Loucy (cell line): ENCODE measurements around the gene POLR2F.
"Not testable (repeated sequence)": the region's sequence is repeated elsewhere in the genome, so short reads cannot be mapped to it uniquely, and the experiment has no call there.

Source experiments
- H2AFZ ChIP-seq: fragments of 200-600 bp; sonication (generic); 2 replicates; pipeline ENCODE4 v1.6.0; 2016; ENCODE audit warnings: antibody characterized with exemption, mild to moderate bottlenecking, low read length, moderate library complexity
- H3F3A ChIP-seq: fragments of 200-600 bp; 2 replicates; pipeline ENCODE4 v1.6.0; 2016; ENCODE audit warnings: antibody characterized with exemption, low read depth, mild to moderate bottlenecking
- H3K27me3 ChIP-seq: fragments of 200-600 bp; sonication (generic); 2 replicates; pipeline ENCODE4 v1.6.1; 2014; ENCODE audit warnings: low read length, mild to moderate bottlenecking; ENCODE audit not compliant: insufficient read depth, poor library complexity, severe bottlenecking
- H3K36me3 ChIP-seq: fragments of 200-600 bp; sonication (generic); 2 replicates; pipeline ENCODE4 v1.6.1; 2016; ENCODE audit warnings: low read length; ENCODE audit not compliant: insufficient read depth
- H3K4me1 ChIP-seq: fragments of 200-600 bp; sonication (generic); 2 replicates; pipeline ENCODE4 v1.5.1; 2014; ENCODE audit warnings: low read length, mild to moderate bottlenecking; ENCODE audit not compliant: insufficient read depth, poor library complexity, severe bottlenecking
- H3K4me2 ChIP-seq: fragments of 200-600 bp; sonication (generic); 2 replicates; pipeline ENCODE4 v1.6.0; 2014; ENCODE audit warnings: antibody characterized with exemption, low read length, low read depth, mild to moderate bottlenecking; ENCODE audit not compliant: poor library complexity, severe bottlenecking
- H3K4me3 ChIP-seq: fragments of 200-600 bp; sonication (generic); 2 replicates; pipeline ENCODE4 v1.5.1; 2014; ENCODE audit warnings: low read length, mild to moderate bottlenecking, mixed read lengths; ENCODE audit not compliant: poor library complexity, severe bottlenecking
- H3K79me2 ChIP-seq: fragments of 200-600 bp; sonication (generic); 2 replicates; pipeline ENCODE4 v1.6.1; 2014; ENCODE audit warnings: low read length; ENCODE audit not compliant: insufficient read depth
- H3K9ac ChIP-seq: fragments of 200-600 bp; sonication (generic); 2 replicates; pipeline ENCODE4 v1.6.0; 2014; ENCODE audit warnings: mild to moderate bottlenecking, low read depth, low read length, moderate library complexity; ENCODE audit not compliant: poor library complexity, severe bottlenecking
- H3K9me2 ChIP-seq: fragments of 200-600 bp; sonication (generic); replicated peaks from 2 replicates; pipeline ENCODE4 v1.6.1; 2016; ENCODE audit warnings: low read depth, low read length, mixed read lengths
- H3K9me3 ChIP-seq: fragments of 200-600 bp; sonication (generic); 2 replicates; pipeline ENCODE4 v1.6.1; 2014; ENCODE audit warnings: mild to moderate bottlenecking, antibody characterized with exemption, low read length, low read depth; ENCODE audit not compliant: insufficient read depth
- H4K20me1 ChIP-seq: fragments of 200-600 bp; sonication (generic); 2 replicates; pipeline ENCODE4 v1.6.0; 2014; ENCODE audit warnings: antibody characterized with exemption, low read length, mild to moderate bottlenecking; ENCODE audit not compliant: insufficient read depth, poor library complexity, severe bottlenecking
- EZH2phosphoT487 ChIP-seq: fragments of 200-600 bp; IDR thresholded peaks from 2 replicates; pipeline ENCODE4 v1.6.1; 2018; ENCODE audit warnings: antibody characterized with exemption, mild to moderate bottlenecking, moderate library complexity, borderline replicate concordance
- TF ChIP-seq, protein P1 (sequence below): fragments of 200-600 bp; sonication (generic); conservative IDR thresholded peaks from 2 replicates; pipeline ENCODE4 v1.5.1; 2014; ENCODE audit warnings: mild to moderate bottlenecking, antibody characterized with exemption, low read length

Gene POLR2F

DNA sequence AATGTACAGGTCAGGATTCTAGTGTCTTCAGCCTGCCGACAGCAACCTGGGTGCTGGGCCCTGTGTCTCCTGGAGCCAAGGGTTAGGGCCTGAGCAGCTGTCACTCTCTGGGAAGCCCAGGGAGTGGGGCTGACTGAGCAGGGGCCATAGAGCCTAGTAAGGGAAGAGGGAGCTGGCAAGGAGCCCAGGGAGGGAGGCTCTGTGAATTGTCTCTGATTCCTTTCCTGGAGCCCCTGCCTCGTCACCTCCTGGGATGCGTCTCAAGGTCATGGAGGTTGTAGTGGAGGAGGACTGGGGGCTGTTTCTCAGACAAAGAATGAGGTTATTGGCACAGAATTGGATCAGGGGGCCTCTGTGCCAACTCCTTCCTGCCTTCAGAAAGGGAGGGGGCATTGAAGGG is 19.0 kb downstream of the POLR2F start:
- Histone ChIP-seq H3K9ac (no peak overlapping the region), H3K36me3 (peaks cover 9% of the 10 kb centered on the region; the same call in 1 of the 2 replicates)
- no peak for TF ChIP-seq EZH2phosphoT487
- TF ChIP-seq, protein P1, sequence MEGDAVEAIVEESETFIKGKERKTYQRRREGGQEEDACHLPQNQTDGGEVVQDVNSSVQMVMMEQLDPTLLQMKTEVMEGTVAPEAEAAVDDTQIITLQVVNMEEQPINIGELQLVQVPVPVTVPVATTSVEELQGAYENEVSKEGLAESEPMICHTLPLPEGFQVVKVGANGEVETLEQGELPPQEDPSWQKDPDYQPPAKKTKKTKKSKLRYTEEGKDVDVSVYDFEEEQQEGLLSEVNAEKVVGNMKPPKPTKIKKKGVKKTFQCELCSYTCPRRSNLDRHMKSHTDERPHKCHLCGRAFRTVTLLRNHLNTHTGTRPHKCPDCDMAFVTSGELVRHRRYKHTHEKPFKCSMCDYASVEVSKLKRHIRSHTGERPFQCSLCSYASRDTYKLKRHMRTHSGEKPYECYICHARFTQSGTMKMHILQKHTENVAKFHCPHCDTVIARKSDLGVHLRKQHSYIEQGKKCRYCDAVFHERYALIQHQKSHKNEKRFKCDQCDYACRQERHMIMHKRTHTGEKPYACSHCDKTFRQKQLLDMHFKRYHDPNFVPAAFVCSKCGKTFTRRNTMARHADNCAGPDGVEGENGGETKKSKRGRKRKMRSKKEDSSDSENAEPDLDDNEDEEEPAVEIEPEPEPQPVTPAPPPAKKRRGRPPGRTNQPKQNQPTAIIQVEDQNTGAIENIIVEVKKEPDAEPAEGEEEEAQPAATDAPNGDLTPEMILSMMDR, result no peak

GRCh38 chr22:37973271-37974170 is 20.0 kb downstream of the POLR2F start:
- Histone ChIP-seq H3K79me2 (no peaks in the 10 kb centered on the region), H2AFZ (no peak overlapping the region), H3K4me2 (no peak overlapping the region), H4K20me1 (no peaks in the 10 kb centered on the region), H3K9ac (no peak overlapping the region), H3K4me3 (no peak overlapping the region), H3K4me1 (no peaks in the 10 kb centered on the region), H3K9me3 (no peaks in the 10 kb centered on the region), H3K9me2 (no peaks in the 10 kb centered on the region), H3F3A (no peaks in the 10 kb centered on the region), H3K27me3 (no peaks in the 10 kb centered on the region), H3K36me3 (no peaks in the 10 kb centered on the region; the same call in 1 of the 2 replicates)
- no peak for TF ChIP-seq EZH2phosphoT487
- TF ChIP-seq, protein P1, result no peak

More for the DNA sequence above, 19.0 kb downstream of the POLR2F start:
- H3K4me3 ChIP-seq, result no peak overlapping the region
- H3K4me2 ChIP-seq, result no peak overlapping the region
- no peaks in the 10 kb centered on the region for H3K9me3 ChIP-seq
- no peaks in the 10 kb centered on the region for H3F3A ChIP-seq
- no peaks in the 10 kb centered on the region for H3K79me2 ChIP-seq
- no peaks in the 10 kb centered on the region for H4K20me1 ChIP-seq
- no peaks in the 10 kb centered on the region for H3K9me2 ChIP-seq
- H3K4me1 ChIP-seq, result no peaks in the 10 kb centered on the region
- no peak overlapping the region for H2AFZ ChIP-seq
- no peaks in the 10 kb centered on the region for H3K27me3 ChIP-seq

DNA sequence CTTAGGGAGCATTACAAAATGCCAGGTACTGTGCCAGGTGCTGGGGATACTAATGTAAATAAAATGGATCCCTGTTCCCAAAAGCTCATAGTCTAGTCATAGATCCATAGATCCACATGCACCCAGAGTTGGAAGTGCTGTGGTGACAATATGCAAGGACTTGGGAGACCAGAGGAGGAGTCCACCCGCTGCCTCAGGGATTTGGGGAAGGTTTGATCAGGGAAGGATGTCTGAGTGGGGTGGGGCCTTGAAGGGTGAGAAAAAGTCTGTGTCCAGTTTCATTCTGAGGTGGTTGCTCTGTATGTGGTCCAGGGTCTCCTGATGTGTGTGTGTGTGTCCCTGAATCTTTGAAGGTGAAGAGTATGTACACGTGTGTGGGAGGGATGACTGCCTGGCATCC is 21.7 kb downstream of the POLR2F start:
- TF ChIP-seq EZH2phosphoT487, result no peak
- TF ChIP-seq, protein P1, result no peak
- no peak overlapping the region for H3K4me2 ChIP-seq
- H3K36me3 ChIP-seq, result no peaks in the 10 kb centered on the region
- no peaks in the 10 kb centered on the region for H3K9me2 ChIP-seq
- no peak overlapping the region for H2AFZ ChIP-seq
- no peaks in the 10 kb centered on the region for H3K9me3 ChIP-seq
- H3K4me1 ChIP-seq, result no peaks in the 10 kb centered on the region
- H3K79me2 ChIP-seq, result no peaks in the 10 kb centered on the region
- H3K9ac ChIP-seq, result no peak overlapping the region
- H3K4me3 ChIP-seq, result no peak overlapping the region
- no peaks in the 10 kb centered on the region for H3F3A ChIP-seq
- no peaks in the 10 kb centered on the region for H4K20me1 ChIP-seq
- no peaks in the 10 kb centered on the region for H3K27me3 ChIP-seq

GRCh38 chr22:37976022-37976421 is 22.5 kb downstream of the POLR2F start:
- H3K79me2 ChIP-seq, H3K4me2 ChIP-seq, H3K9ac ChIP-seq, H3K4me1 ChIP-seq, H3K27me3 ChIP-seq, H3F3A ChIP-seq, H2AFZ ChIP-seq, H4K20me1 ChIP-seq, H3K9me3 ChIP-seq, H3K4me3 ChIP-seq, H3K36me3 ChIP-seq, H3K9me2 ChIP-seq: not testable (repeated sequence)
